IgD-negative memory B cell (primary cell): Measurements from ENCODE around the gene LYL1. TPM values are rescaled to one million over a fixed set of nuclear protein-coding genes. Genes with fewer than 3 reads are reported as not detected.
A peak's percentile ranks its signal among the peaks of the same experiment; 100 is the strongest.

Experiments
- H3K27ac Mint-ChIP-seq, 3 donors: one replicate each; pipeline ENCODE4 v1.8.0; 2020 to 2022; ENCODE audit warnings: mild to moderate bottlenecking in 3 of 3, mixed read lengths in 3 of 3, moderate library complexity in 1 of 3
- H3K27me3 Mint-ChIP-seq: one replicate; pipeline ENCODE4 v1.8.0; 2021; ENCODE audit warnings: mixed read lengths
- H3K36me3 Mint-ChIP-seq: one replicate; pipeline ENCODE4 v1.8.0; 2020; ENCODE audit warnings: mild to moderate bottlenecking, mixed read lengths
- H3K4me1 Mint-ChIP-seq, 3 donors: one replicate each; pipeline ENCODE4 v1.8.0; 2020 to 2022; ENCODE audit warnings: mixed read lengths in 3 of 3, mild to moderate bottlenecking in 1 of 3
- H3K4me3 Mint-ChIP-seq, 4 donors: one replicate each; pipeline ENCODE4 v1.8.0; 2020 to 2022; ENCODE audit warnings: mild to moderate bottlenecking in 4 of 4, mixed read lengths in 4 of 4, moderate library complexity in 3 of 4
- H3K9me3 Mint-ChIP-seq, 3 donors: one replicate each; pipeline ENCODE4 v1.8.0; 2020 to 2021; ENCODE audit warnings: mixed read lengths in 3 of 3, mild to moderate bottlenecking in 1 of 3
- polyA plus RNA-seq: library from polyadenylated mRNA; unstranded; fragments of 300-500 nt; fragmentation: Illumina TruSeq; gene quantifications from one replicate; pipeline ENCODE4 v1.2.3, GENCODE V29; 2021

LYL1 gene
- polyA plus RNA-seq, 1 donor from 2014 or later, result 90.1 TPM

DNA sequence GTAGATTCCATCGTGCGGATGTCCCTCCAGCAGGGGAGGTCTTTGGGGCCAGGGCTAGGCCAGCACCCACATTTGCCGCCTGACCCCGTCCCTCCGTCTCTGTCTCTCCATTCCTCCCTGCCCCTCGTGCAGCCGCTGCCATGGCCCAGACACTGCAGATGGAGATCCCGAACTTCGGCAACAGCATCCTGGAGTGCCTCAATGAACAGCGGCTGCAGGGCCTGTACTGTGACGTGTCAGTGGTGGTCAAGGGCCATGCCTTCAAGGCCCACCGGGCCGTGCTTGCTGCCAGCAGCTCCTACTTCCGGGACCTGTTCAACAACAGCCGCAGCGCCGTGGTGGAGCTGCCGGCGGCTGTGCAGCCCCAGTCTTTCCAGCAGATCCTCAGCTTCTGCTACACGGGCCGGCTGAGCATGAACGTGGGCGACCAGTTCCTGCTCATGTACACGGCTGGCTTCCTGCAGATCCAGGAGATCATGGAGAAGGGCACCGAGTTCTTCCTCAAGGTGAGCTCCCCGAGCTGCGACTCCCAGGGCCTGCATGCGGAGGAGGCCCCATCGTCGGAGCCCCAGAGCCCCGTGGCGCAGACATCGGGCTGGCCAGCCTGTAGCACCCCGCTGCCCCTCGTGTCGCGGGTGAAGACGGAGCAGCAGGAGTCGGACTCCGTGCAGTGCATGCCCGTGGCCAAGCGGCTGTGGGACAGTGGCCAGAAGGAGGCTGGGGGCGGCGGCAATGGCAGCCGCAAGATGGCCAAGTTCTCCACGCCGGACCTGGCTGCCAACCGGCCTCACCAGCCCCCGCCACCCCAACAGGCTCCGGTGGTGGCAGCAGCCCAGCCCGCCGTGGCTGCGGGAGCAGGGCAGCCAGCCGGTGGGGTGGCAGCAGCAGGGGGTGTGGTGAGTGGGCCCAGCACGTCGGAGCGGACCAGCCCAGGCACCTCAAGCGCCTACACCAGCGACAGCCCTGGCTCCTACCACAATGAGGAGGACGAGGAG, 32.7 kb upstream of the LYL1 start:
- no peak overlapping the region for H3K27ac Mint-ChIP-seq
- peak overlapping the region in 1 of 4 donors; percentile 23 for H3K4me3 Mint-ChIP-seq
- H3K9me3 Mint-ChIP-seq, result no peaks in the 10 kb centered on the region
- H3K4me1 Mint-ChIP-seq, result peaks cover 3 to 13% (median 9%) of the 10 kb centered on the region in 3 donors
- no peaks in the 10 kb centered on the region for H3K27me3 Mint-ChIP-seq
- H3K36me3 Mint-ChIP-seq, result no peaks in the 10 kb centered on the region

DNA sequence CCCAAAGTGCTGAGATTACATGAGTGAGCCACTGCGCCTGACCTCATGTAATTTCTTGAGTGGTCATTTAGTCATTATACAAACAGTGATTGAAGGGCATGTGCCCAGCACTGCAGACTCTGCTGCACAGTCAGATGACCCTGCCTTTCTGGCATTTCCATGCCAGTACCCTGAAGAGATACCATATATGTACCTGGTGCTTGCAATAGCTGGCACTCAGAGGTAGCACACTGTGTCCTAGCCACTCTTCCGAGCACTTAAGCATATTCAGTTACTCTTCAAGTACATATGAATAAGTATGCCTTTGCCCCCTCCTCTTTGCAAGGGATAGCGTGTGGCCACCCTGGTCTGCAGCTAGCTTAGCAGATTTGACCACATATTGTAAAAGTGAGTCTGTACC, 32.0 kb upstream of the LYL1 start:
- no peak overlapping the region for H3K27ac Mint-ChIP-seq
- H3K27me3 Mint-ChIP-seq, result no peaks in the 10 kb centered on the region
- peak overlapping the region in 1 of 4 donors; percentile 23 for H3K4me3 Mint-ChIP-seq
- no peaks in the 10 kb centered on the region for H3K9me3 Mint-ChIP-seq
- H3K36me3 Mint-ChIP-seq, result no peaks in the 10 kb centered on the region
- peaks cover 3 to 14% (median 10%) of the 10 kb centered on the region in 3 donors for H3K4me1 Mint-ChIP-seq

DNA sequence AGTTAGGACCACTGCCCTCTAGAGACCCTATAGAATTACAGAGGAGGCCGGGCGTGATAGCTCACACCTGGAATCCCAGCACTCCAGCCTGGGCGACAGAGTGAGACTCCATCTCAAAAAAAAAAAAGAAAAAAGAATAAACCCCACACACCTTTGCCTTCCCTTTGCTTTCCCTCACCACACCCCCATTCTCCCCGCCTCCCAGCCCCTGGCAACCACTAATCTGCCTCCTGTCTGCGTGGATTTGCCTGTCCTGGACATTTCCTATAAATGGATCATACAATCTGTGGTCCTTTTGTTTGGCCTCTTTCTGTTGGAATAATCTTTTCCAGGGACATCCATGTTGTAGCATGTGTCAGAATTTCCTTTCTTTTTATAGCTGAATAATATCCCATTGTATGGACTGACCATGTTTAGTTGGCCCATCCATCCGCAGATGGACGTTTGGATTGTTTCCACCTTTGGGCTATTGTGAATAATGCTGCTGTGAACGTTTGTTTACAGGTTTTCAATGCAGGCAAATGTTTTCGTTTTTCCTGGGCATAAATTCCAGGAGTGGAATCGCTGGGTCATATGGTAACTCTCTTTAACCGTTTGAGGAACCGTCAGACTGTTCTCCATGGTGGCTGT, 30.7 kb upstream of the LYL1 start:
- Mint-ChIP-seq H3K27ac (no peak overlapping the region), H3K27me3 (no peaks in the 10 kb centered on the region), H3K36me3 (no peaks in the 10 kb centered on the region), H3K4me1 (peaks cover 7 to 15% (median 14%) of the 10 kb centered on the region in 3 donors), H3K4me3 (no peak overlapping the region), H3K9me3 (no peaks in the 10 kb centered on the region)

DNA sequence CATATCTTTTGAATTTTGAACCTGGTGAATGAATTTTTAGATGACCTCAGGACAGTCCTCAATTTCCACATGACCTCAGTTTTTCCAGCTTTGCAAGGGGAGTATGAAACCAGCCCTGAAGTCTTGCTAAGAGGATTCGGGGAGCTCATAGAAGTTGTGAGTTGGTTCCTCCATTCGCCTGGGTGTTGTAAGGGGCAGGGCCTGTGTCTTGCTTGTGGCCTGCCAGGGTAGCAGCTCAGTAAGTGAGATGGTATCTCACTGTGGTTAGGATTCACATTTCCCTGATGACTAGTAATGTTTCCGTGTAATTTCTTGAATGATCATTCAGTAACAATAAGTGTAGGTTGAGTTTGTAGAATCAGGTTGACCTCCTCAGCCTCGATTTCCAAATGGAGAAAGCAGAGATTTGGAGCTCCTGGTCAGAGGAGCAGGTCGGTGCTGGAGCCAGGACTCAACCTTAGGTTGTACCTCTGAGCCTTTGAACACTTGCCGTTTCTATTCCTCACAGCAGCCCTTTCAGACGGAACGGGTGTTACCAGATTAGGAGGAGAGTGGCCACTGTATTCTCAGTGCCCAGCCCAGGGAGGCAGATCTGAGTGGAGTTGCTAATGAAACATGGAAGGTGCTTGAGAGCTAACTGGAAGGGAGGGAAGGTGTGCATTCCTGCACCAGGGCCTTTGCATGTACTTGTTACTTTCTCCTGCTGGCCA, 30.0 kb upstream of the LYL1 start:
- peak overlapping the region in 1 of 4 donors; percentile 28 for H3K4me3 Mint-ChIP-seq
- peaks cover 7 to 17% (median 15%) of the 10 kb centered on the region in 3 donors for H3K4me1 Mint-ChIP-seq
- H3K36me3 Mint-ChIP-seq, result no peaks in the 10 kb centered on the region
- H3K27me3 Mint-ChIP-seq, result no peaks in the 10 kb centered on the region
- peak overlapping the region in 1 of 3 donors; percentile 57 for H3K27ac Mint-ChIP-seq
- no peaks in the 10 kb centered on the region for H3K9me3 Mint-ChIP-seq

DNA sequence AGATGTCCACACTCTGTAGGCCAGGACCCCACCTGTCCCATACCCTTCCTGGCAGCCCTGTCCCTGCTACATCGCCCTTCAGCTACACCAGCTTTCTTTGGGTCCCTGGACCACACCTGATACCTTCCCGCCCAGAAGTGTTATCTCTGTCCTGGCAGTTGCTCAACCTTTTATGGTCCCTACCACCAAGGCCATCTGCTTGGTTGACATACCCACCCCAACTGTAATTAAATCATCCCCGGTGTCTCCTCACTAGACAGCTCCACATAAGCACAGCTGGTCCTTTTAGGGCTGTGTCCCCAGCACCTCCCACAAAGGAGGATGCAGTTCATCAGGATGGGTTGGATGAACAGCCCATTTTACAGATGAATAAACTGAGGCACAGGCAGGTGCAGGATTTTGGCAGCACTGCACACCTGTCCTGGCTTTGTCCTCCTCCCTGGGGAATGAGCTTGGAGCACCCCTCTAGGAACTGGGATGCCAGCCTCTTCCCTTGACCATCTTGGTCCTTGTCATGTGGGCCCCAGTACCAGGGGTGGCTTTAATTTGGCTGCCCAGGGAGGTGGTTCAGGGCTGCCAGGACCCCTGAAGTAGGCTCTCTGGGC, 28.3 kb upstream of the LYL1 start:
- Mint-ChIP-seq H3K4me3 (no peak overlapping the region), H3K36me3 (no peaks in the 10 kb centered on the region), H3K4me1 (peaks cover 7 to 19% (median 16%) of the 10 kb centered on the region in 3 donors), H3K27me3 (no peaks in the 10 kb centered on the region), H3K9me3 (no peaks in the 10 kb centered on the region), H3K27ac (no peak overlapping the region)

DNA sequence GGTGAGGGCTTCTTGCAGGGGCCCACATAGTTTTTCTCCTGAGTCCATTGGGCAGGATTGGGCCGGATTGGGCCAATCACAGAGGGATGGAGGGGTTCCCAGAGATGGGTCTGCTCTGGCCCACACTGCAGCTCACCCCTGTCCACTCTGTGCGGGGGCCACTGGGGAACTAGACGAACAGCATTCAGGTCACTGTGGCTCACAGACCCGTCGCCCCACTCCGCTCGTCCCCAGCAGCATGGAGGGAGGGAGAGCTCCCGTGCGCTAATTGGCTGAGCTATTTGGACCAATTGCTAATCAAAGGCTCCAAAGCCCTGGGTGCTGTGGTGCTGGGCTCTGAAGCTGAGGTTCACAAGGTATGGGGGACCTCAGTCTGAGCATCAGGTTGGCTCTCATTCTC, 26.7 kb upstream of the LYL1 start:
- Mint-ChIP-seq H3K27ac (no peak overlapping the region), H3K4me1 (peaks cover 7 to 19% (median 16%) of the 10 kb centered on the region in 3 donors), H3K4me3 (no peak overlapping the region), H3K36me3 (no peaks in the 10 kb centered on the region), H3K27me3 (no peaks in the 10 kb centered on the region), H3K9me3 (no peaks in the 10 kb centered on the region)

DNA sequence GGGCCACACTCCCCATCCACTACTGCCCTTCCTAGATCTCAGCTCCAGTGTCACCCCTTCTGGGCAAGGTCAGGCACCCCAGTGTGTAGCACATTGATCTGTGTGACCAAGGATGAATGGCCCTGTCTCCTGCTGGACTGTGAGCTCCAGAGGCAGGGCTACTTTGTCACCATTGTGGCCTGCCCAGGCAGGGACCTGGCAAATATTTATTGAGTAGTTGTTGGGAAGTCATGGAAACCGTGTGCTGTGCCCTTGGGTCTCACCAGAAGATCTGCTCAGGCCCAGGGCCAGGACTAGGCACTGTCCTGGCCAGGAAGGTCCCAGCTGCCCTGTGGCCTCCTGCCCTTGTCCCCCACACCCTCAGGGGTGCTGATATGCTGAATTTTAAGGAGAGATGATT, 25.9 kb upstream of the LYL1 start:
- H3K27ac Mint-ChIP-seq, result peak overlapping the region in 1 of 3 donors; percentile 59
- H3K4me1 Mint-ChIP-seq, result peaks cover 10 to 18% (median 18%) of the 10 kb centered on the region in 3 donors
- H3K9me3 Mint-ChIP-seq, result no peaks in the 10 kb centered on the region
- no peaks in the 10 kb centered on the region for H3K27me3 Mint-ChIP-seq
- H3K4me3 Mint-ChIP-seq, result no peak overlapping the region
- H3K36me3 Mint-ChIP-seq, result no peaks in the 10 kb centered on the region

DNA sequence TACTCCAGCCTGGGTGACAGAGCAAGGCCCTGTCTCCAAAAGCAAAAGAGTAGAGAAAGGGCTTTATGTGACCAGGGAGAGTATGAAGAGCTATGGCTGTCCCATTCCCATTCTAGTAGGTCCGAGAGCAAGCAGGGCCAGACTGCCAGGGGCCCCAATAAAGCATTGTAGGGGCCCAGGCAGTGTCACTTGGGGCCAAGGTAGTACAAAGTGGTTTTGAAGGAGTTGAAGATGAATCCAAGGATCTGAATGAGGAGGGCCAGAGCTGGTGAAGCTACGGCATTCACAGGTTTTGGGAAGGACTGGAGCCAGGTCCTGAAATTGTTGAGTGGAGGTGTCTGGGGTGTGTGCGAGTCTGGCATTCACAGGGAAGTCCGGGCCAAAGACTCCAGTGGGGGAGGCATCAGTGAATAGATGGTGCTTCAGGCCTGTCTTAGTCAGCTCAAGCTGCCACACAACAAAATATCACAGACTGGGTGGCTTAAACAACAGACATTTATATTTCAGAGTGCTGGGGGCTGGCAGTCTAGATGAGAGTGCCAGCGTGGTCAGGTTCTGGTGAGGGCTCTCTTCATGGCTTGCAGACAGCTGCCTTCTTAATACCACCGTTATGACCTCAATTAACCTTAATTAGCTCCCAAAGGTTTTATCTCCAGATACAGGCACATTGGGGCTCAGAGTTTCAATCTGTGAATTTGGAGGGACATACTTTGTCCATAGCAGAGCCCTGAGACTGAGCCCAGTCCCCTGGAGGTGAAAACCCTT, 25.3 kb upstream of the LYL1 start:
- Mint-ChIP-seq H3K27ac (no peak overlapping the region), H3K27me3 (no peaks in the 10 kb centered on the region), H3K4me1 (peaks cover 8 to 23% (median 15%) of the 10 kb centered on the region in 3 donors), H3K36me3 (no peaks in the 10 kb centered on the region), H3K9me3 (no peaks in the 10 kb centered on the region), H3K4me3 (no peak overlapping the region)

DNA sequence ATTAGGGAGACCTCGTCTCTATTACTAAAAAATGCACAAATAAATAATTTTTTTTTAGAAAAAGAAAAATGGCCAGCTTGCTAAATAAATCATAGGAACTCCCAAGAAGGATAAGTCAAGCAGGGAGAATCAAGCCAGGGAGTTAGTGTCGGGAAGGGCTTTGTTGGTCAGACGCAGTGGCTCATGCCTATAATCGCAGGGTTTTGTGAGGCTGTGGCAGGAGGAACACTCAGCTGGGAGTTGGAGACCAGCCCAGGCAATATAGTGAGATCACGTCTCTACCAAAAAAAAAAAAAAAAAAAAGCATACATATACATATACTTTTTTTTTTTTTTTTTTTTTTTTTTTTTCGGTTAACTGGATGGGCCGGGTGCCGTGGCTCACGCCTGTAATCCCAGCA, 24.4 kb upstream of the LYL1 start:
- Mint-ChIP-seq H3K27me3 (no peaks in the 10 kb centered on the region), H3K27ac (no peak overlapping the region), H3K4me1 (peaks cover 12 to 24% (median 16%) of the 10 kb centered on the region in 3 donors), H3K4me3 (no peak overlapping the region), H3K9me3 (no peaks in the 10 kb centered on the region), H3K36me3 (no peaks in the 10 kb centered on the region)

DNA sequence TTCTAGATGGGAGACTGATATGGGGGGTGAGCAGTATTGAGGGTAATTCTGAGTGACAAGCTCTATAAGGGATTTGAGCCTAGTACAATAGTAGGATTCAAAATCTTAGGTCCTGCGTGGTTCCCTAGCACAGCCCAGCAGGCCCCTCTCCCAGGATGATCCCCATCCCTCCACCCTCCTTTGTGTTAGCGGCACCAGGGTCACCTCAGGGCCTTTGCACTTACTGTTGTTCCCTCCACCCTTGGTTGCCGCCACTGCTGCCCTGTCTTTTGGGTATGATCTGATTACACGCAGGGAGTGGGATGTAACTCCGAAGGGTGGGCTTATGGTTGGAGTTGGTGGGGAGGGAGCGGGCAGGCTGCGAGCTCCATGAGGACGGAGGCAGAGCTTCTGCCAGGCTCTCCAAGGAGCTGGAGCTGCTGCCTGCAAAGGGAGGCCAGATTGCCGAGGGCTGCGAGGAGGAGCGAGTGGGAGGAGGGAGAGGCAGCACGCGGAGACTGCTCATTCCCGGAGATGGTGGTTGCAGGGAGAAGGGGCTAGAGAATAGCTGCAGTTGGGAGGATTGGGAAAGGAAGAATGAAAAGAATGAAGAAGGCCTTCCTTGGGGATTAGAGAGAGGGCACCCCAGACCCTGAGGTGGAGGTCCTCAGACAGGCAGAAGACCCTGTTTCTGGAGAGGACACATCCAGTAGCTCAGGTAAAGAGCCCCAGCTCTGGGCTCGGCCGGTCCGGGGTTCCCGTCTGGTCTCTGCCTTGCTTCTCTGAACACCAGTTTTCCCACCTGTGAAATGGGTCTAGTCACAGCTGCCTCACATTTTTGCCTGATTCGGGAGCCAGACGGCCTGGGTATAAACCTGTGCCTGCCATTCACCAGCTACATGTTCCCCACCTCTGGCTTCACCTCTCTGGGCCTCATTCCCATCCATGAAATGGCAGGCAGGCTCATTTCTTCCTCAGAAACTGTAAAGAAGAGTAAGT, 20.6 kb upstream of the LYL1 start:
- no peaks in the 10 kb centered on the region for H3K9me3 Mint-ChIP-seq
- H3K27ac Mint-ChIP-seq, result peak overlapping the region; percentile 15 to 86 (median 39)
- H3K4me3 Mint-ChIP-seq, result peak overlapping the region in 2 of 4 donors; percentile 45 to 58
- no peaks in the 10 kb centered on the region for H3K36me3 Mint-ChIP-seq
- no peaks in the 10 kb centered on the region for H3K27me3 Mint-ChIP-seq
- H3K4me1 Mint-ChIP-seq, result peaks cover 24 to 35% (median 29%) of the 10 kb centered on the region in 3 donors

DNA sequence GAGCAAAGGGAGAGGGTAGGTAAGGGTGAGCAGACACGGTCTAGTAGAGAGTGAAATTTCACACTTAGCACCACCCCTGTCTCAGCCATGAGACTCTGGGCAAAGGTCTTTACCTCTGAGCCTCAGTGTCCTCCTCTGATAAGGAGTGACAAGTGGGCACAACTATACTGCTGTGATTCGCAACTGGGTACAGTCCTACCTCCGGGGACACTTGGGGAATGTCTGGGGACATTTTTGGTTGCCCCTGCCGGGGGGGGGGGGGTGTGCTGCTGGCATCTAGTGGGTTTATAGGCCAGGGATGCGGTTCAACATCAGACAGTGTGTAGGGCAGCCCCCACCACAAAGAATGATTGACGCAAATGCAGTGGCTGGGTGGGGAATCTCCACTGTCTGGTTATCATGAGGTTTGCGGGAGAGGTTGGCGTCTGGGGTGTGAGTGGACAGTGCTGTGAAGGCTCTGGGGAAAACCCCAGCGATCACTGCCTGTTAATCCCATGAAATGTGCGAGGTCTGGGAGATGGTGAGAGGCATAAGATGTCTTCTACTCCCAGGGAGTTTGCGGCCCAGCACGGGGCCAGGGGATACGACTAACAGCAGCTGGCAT, 19.7 kb upstream of the LYL1 start:
- Mint-ChIP-seq H3K27ac (peak overlapping the region in 2 of 3 donors; percentile 15 to 44), H3K36me3 (no peaks in the 10 kb centered on the region), H3K27me3 (no peaks in the 10 kb centered on the region), H3K4me1 (peaks cover 28 to 35% (median 29%) of the 10 kb centered on the region in 3 donors), H3K9me3 (no peaks in the 10 kb centered on the region), H3K4me3 (peak overlapping the region in 3 of 4 donors; percentile 58 to 78 (median 75))

DNA sequence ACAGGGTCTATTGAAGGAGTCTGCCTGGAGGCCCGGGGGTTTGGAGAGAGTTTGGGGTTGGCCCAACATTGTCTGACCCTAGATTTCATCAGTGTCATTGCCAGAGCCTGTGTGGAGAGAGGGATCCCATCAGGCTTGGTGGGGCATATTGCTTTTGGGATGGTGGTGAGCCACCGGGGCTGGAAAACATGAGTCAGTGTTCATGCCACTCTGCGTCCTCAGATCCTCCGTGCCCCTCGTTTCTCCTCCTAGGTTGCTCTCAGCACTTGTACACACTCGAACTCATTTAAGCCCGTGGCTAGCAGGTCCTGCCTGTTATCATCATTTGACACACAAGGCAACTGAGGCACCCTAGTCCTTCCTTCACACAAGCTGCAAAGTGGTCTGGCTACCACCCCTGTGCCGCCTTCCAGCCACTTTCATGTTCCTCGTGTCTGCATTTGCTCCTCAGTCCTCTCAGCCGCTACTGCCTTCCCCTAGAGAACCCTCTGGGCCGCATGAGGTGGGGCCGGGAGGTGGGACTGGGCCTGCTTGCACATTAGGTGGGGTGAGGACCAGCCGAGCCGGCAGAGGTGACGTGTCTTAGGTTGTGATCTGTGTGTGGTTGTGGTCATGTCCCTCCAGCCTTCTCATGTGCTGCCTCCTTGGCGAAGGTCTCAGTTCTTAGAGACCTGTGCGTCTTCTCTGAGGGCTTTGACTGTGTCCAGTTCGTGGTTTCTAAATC, 19.1 kb upstream of the LYL1 start:
- Mint-ChIP-seq H3K27ac (peak overlapping the region in 2 of 3 donors; percentile 15 to 44), H3K4me3 (peak overlapping the region in 3 of 4 donors; percentile 58 to 78 (median 75)), H3K4me1 (peaks cover 30 to 37% (median 33%) of the 10 kb centered on the region in 3 donors), H3K27me3 (no peaks in the 10 kb centered on the region), H3K36me3 (no peaks in the 10 kb centered on the region), H3K9me3 (no peaks in the 10 kb centered on the region)
